H9 (cell line): ENCODE measurements around the gene TMEM91. TPM values are rescaled to one million over a fixed set of nuclear protein-coding genes. Genes with fewer than 3 reads are reported as not detected.

Experiments
- DNase-seq: peaks from one replicate; pipeline ENCODE4 v3.0.0-alpha.2; 2017
- H2AFZ ChIP-seq: one replicate; pipeline ENCODE4 v1.6.1; 2013; ENCODE audit warnings: mild to moderate bottlenecking, low read length, control low read depth, moderate library complexity
- H2AK5ac ChIP-seq: 2 replicates; pipeline ENCODE4 v1.6.1; 2013; ENCODE audit warnings: low read length, control low read depth, mixed read lengths; ENCODE audit not compliant: insufficient read length
- H2BK120ac ChIP-seq: one replicate; pipeline ENCODE4 v1.6.1; 2013; ENCODE audit warnings: low read depth, mild to moderate bottlenecking, low read length, control low read depth, inconsistent platforms; ENCODE audit not compliant: poor library complexity, severe bottlenecking
- H2BK12ac ChIP-seq: 2 replicates; pipeline ENCODE4 v1.6.1; 2013; ENCODE audit warnings: low read length, control low read depth, mixed read lengths, low read depth; ENCODE audit not compliant: insufficient read length
- H2BK15ac ChIP-seq: 2 replicates; pipeline ENCODE4 v1.6.1; 2013; ENCODE audit warnings: low read depth, low read length, control low read depth
- H2BK20ac ChIP-seq: one replicate; pipeline ENCODE4 v1.6.1; 2013; ENCODE audit warnings: low read depth, mild to moderate bottlenecking, low read length, control low read depth, inconsistent platforms; ENCODE audit not compliant: poor library complexity, severe bottlenecking
- H2BK5ac ChIP-seq: 2 replicates; pipeline ENCODE4 v1.6.1; 2013; ENCODE audit warnings: low read length, control low read depth, mixed read lengths; ENCODE audit not compliant: insufficient read length
- H3K14ac ChIP-seq: 2 replicates; pipeline ENCODE4 v1.6.1; 2013; ENCODE audit warnings: low read length, control low read depth; ENCODE audit not compliant: insufficient read depth
- H3K18ac ChIP-seq: 2 replicates; pipeline ENCODE4 v1.6.1; 2013; ENCODE audit warnings: low read depth, mild to moderate bottlenecking, mixed read lengths, low read length, control low read depth; ENCODE audit not compliant: insufficient read length
- H3K23ac ChIP-seq: 2 replicates; pipeline ENCODE4 v1.6.1; 2013; ENCODE audit warnings: low read length, control low read depth, mixed read lengths, low read depth; ENCODE audit not compliant: insufficient read length
- H3K23me2 ChIP-seq: 2 replicates; pipeline ENCODE4 v1.6.1; 2013; ENCODE audit warnings: low read depth, mild to moderate bottlenecking, mixed read lengths, low read length, control low read depth; ENCODE audit not compliant: insufficient read length, poor library complexity, severe bottlenecking
- H3K27ac ChIP-seq: 2 replicates; pipeline ENCODE4 v1.5.1; 2013; ENCODE audit warnings: low read length, control low read depth, mixed read lengths, low read depth; ENCODE audit not compliant: insufficient read length
- H3K27me3 ChIP-seq: 2 replicates; pipeline ENCODE4 v1.6.1; 2013; ENCODE audit warnings: low read length, control low read depth, inconsistent platforms; ENCODE audit not compliant: insufficient read depth
- H3K4ac ChIP-seq: 2 replicates; pipeline ENCODE4 v1.6.1; 2013; ENCODE audit warnings: low read depth, mild to moderate bottlenecking, control low read depth, inconsistent platforms, low read length, moderate library complexity
- H3K4me1 ChIP-seq: 2 replicates; pipeline ENCODE4 v1.6.1; 2013; ENCODE audit warnings: low read length, control low read depth, inconsistent platforms; ENCODE audit not compliant: insufficient read depth
- H3K4me2 ChIP-seq: 2 replicates; pipeline ENCODE4 v1.6.1; 2013; ENCODE audit warnings: low read length, control low read depth, mixed read lengths; ENCODE audit not compliant: insufficient read length, insufficient read depth
- H3K56ac ChIP-seq: 2 replicates; pipeline ENCODE4 v1.6.1; 2013; ENCODE audit warnings: low read depth, mild to moderate bottlenecking, mixed read lengths, low read length, control low read depth; ENCODE audit not compliant: insufficient read length
- H3K79me1 ChIP-seq: 2 replicates; pipeline ENCODE4 v1.6.1; 2013; ENCODE audit warnings: low read depth, mild to moderate bottlenecking, moderate library complexity, low read length, control low read depth, inconsistent platforms; ENCODE audit not compliant: insufficient read depth, poor library complexity, severe bottlenecking
- H3K79me2 ChIP-seq: 2 replicates; pipeline ENCODE4 v1.6.1; 2013; ENCODE audit warnings: low read length, control low read depth, inconsistent platforms; ENCODE audit not compliant: insufficient read depth
- H3K9ac ChIP-seq: 2 replicates; pipeline ENCODE4 v1.6.1; 2013; ENCODE audit warnings: low read length, control low read depth, mixed read lengths; ENCODE audit not compliant: insufficient read length; ENCODE audit errors: extremely low read depth
- H3K9me3 ChIP-seq: one replicate; pipeline ENCODE4 v1.6.1; 2013; ENCODE audit warnings: low read depth, low read length, inconsistent platforms; ENCODE audit not compliant: control insufficient read depth
- H3T11ph ChIP-seq: one replicate; pipeline ENCODE4 v1.6.1; 2013; ENCODE audit warnings: mild to moderate bottlenecking, low read length, control low read depth, inconsistent platforms
- H4K20me1 ChIP-seq: one replicate; pipeline ENCODE4 v1.6.1; 2013; ENCODE audit not compliant: control insufficient read depth, insufficient read length, insufficient read depth
- H4K5ac ChIP-seq: 2 replicates; pipeline ENCODE4 v1.6.1; 2013; ENCODE audit warnings: low read depth, mild to moderate bottlenecking, mixed read lengths, low read length, control low read depth; ENCODE audit not compliant: insufficient read length
- H4K8ac ChIP-seq: replicated peaks from 2 replicates; pipeline ENCODE4 v1.6.1; 2013; ENCODE audit warnings: low read length, control low read depth, mixed read lengths, low read depth; ENCODE audit not compliant: insufficient read length
- H4K91ac ChIP-seq: 2 replicates; pipeline ENCODE4 v1.6.1; 2013; ENCODE audit warnings: low read depth, mild to moderate bottlenecking, moderate library complexity, mixed read lengths, low read length, control low read depth; ENCODE audit not compliant: insufficient read length
- H3K27ac Mint-ChIP-seq, 3 experiments: 2 replicates in 2 of 3; 3 replicates in 1 of 3; pipeline ENCODE4 v1.8.0; 2020 to 2021; ENCODE audit warnings: mixed read lengths in 3 of 3, mild to moderate bottlenecking in 1 of 3, moderate library complexity in 1 of 3
- H3K27me3 Mint-ChIP-seq: 2 replicates; pipeline ENCODE4 v1.8.0; 2021; ENCODE audit warnings: low read depth, mild to moderate bottlenecking, moderate library complexity, mixed read lengths
- H3K36me3 Mint-ChIP-seq, 3 experiments: 2 replicates in 2 of 3; 3 replicates in 1 of 3; pipeline ENCODE4 v1.8.0; 2020 to 2021; ENCODE audit warnings: low read depth in 3 of 3, mixed read lengths in 3 of 3; ENCODE audit not compliant: insufficient read depth in 1 of 3
- H3K4me1 Mint-ChIP-seq, 2 experiments: 2 replicates each; pipeline ENCODE4 v1.8.0; 2020; ENCODE audit warnings: mixed read lengths in 2 of 2
- H3K4me3 Mint-ChIP-seq, 2 experiments: 2 replicates in 1 of 2; 3 replicates in 1 of 2; pipeline ENCODE4 v1.8.0; 2020 to 2021; ENCODE audit warnings: mild to moderate bottlenecking in 2 of 2, mixed read lengths in 2 of 2, moderate library complexity in 1 of 2
- H3K9me3 Mint-ChIP-seq, 2 experiments: 2 replicates in 1 of 2; 3 replicates in 1 of 2; pipeline ENCODE4 v1.8.0; 2020; ENCODE audit warnings: mild to moderate bottlenecking in 2 of 2, mixed read lengths in 2 of 2, moderate library complexity in 1 of 2
- WGBS: extraction: QIAGEN DNeasy Blood & Tissue Kit; methylation state at CpG from one replicate; pipeline ENCODE4 v1.1.7; 2013; ENCODE audit warnings: missing lambda C conversion rate, low lambda C conversion rate, mixed read lengths; ENCODE audit not compliant: insufficient read length; ENCODE audit errors: extremely low coverage; 5-methylcytosine and 5-hydroxymethylcytosine counted together
- total RNA-seq: library from RNA; stranded (reverse); gene quantifications from 2 replicates; pipeline ENCODE4 v1.2.1, GENCODE V29; 2021
- TF ChIP-seq, protein P1 (sequence below): fragments of 200-600 bp; sonication (generic); conservative IDR thresholded peaks from 3 replicates; pipeline ENCODE4 v1.8.0; 2021; ENCODE audit warnings: antibody characterized with exemption, mild to moderate bottlenecking

The TMEM91 gene
- total RNA-seq, 1 experiment from 2014 or later, result 5.7 TPM

- no peaks in the 10 kb centered on the region for H4K20me1 ChIP-seq
- no peak overlapping the region for H3T11ph ChIP-seq
- H3K79me2 ChIP-seq, result no peaks in the 10 kb centered on the region
- H3K4me2 ChIP-seq, result no peak overlapping the region
- no peak overlapping the region for H3K23ac ChIP-seq
- H3K9me3 ChIP-seq, result no peaks in the 10 kb centered on the region
- H2BK15ac ChIP-seq, result no peak overlapping the region
- H2BK12ac ChIP-seq, result no peak overlapping the region
- H4K5ac ChIP-seq, result no peak overlapping the region
- no peaks in the 10 kb centered on the region; the same call in 1 of the 2 replicates for H3K4me1 ChIP-seq
- Mint-ChIP-seq H3K36me3 (peaks cover 0 to 10% (median 2%) of the 10 kb centered on the region in 3 experiments; a peak in 4 of 7 replicates), H3K27ac (no peak overlapping the region), H3K9me3 (no peaks in the 10 kb centered on the region), H3K4me3 (no peak overlapping the region; a peak in 1 of 5 replicates), H3K27me3 (peaks cover 18% of the 10 kb centered on the region), H3K4me1 (peaks cover 8 to 10% of the 10 kb centered on the region in 2 experiments)
- no peaks in the 10 kb centered on the region for H3K79me1 ChIP-seq
- no peak overlapping the region for H3K56ac ChIP-seq
- H3K18ac ChIP-seq, result no peak overlapping the region
- no peak overlapping the region for H4K8ac ChIP-seq
- no peak overlapping the region for H3K4ac ChIP-seq
- TF ChIP-seq, protein P1, sequence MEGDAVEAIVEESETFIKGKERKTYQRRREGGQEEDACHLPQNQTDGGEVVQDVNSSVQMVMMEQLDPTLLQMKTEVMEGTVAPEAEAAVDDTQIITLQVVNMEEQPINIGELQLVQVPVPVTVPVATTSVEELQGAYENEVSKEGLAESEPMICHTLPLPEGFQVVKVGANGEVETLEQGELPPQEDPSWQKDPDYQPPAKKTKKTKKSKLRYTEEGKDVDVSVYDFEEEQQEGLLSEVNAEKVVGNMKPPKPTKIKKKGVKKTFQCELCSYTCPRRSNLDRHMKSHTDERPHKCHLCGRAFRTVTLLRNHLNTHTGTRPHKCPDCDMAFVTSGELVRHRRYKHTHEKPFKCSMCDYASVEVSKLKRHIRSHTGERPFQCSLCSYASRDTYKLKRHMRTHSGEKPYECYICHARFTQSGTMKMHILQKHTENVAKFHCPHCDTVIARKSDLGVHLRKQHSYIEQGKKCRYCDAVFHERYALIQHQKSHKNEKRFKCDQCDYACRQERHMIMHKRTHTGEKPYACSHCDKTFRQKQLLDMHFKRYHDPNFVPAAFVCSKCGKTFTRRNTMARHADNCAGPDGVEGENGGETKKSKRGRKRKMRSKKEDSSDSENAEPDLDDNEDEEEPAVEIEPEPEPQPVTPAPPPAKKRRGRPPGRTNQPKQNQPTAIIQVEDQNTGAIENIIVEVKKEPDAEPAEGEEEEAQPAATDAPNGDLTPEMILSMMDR, result no peak
- no peak overlapping the region for H3K14ac ChIP-seq
- DNase-seq, result no peak
- no peak overlapping the region for H2BK5ac ChIP-seq
- peaks cover 11% of the 10 kb centered on the region for H3K23me2 ChIP-seq
- H2BK20ac ChIP-seq, result no peak overlapping the region
- H3K27ac ChIP-seq, result no peak overlapping the region
- no peak overlapping the region for H2BK120ac ChIP-seq
- peaks cover 2% of the 10 kb centered on the region; the same call in 1 of the 2 replicates for H3K27me3 ChIP-seq
- H2AK5ac ChIP-seq, result no peak overlapping the region
- H3K9ac ChIP-seq, result no peak overlapping the region
- no peak overlapping the region for H2AFZ ChIP-seq
- no peak overlapping the region for H4K91ac ChIP-seq
- WGBS, result no CpG with 5 or more reads among the region's 11 CpGs
Measured at GRCh38 chr19:41356984-41357739, 19.2 kb upstream of the TMEM91 start.
